OCI-LY1 (cell line): ENCODE measurements around the gene IKBKG.

Experiments
- H2AFZ ChIP-seq: fragments of 200-600 bp; sonication (generic), shearing (Covaris generic); 2 replicates; pipeline ENCODE4 v1.6.0; 2014; ENCODE audit warnings: antibody characterized with exemption, mild to moderate bottlenecking, low read length
- H3F3A ChIP-seq: fragments of 200-600 bp; sonication (generic), shearing (Covaris generic); 2 replicates; pipeline ENCODE4 v1.6.0; 2014; ENCODE audit warnings: mild to moderate bottlenecking, antibody characterized with exemption, low read length, moderate library complexity; ENCODE audit not compliant: insufficient read depth
- H3K27ac ChIP-seq: fragments of 200-600 bp; sonication (generic); 2 replicates; pipeline ENCODE4 v1.5.1; 2014; ENCODE audit warnings: low read length, mixed run types, mild to moderate bottlenecking, low read depth; ENCODE audit not compliant: poor library complexity, severe bottlenecking
- H3K27me3 ChIP-seq: fragments of 200-600 bp; sonication (generic); 2 replicates; pipeline ENCODE4 v1.6.0; 2014; ENCODE audit warnings: antibody characterized with exemption, mild to moderate bottlenecking, low read length, moderate library complexity; ENCODE audit not compliant: insufficient read depth
- H3K36me3 ChIP-seq: fragments of 200-600 bp; sonication (generic); 2 replicates; pipeline ENCODE4 v1.6.1; 2014; ENCODE audit warnings: mild to moderate bottlenecking, antibody characterized with exemption, low read length, moderate library complexity, mixed read lengths; ENCODE audit not compliant: insufficient read depth
- H3K4me1 ChIP-seq: fragments of 200-600 bp; sonication (generic); 2 replicates; pipeline ENCODE4 v1.5.1; 2014; ENCODE audit warnings: mild to moderate bottlenecking, low read length, moderate library complexity; ENCODE audit not compliant: insufficient read depth, severe bottlenecking
- H3K4me2 ChIP-seq: fragments of 200-600 bp; sonication (generic), shearing (Covaris generic); 2 replicates; pipeline ENCODE4 v1.6.1; 2014; ENCODE audit warnings: low read length
- H3K4me3 ChIP-seq: fragments of 200-600 bp; sonication (generic); 2 replicates; pipeline ENCODE4 v1.5.1; 2014; ENCODE audit warnings: low read length, low read depth, mild to moderate bottlenecking, mixed read lengths; ENCODE audit not compliant: poor library complexity, severe bottlenecking
- H3K79me2 ChIP-seq: fragments of 200-600 bp; shearing (Covaris generic); 2 replicates; pipeline ENCODE4 v1.6.1; 2016; ENCODE audit warnings: mixed run types, low read length, mixed read lengths; ENCODE audit not compliant: insufficient read depth
- H3K9ac ChIP-seq: fragments of 200-600 bp; sonication (generic), shearing (Covaris generic); 2 replicates; pipeline ENCODE4 v1.6.1; 2014; ENCODE audit warnings: mild to moderate bottlenecking, low read length, mixed read lengths
- H3K9me2 ChIP-seq: fragments of 200-600 bp; sonication (generic), shearing (Covaris generic); 2 replicates; pipeline ENCODE4 v1.6.1; 2014; ENCODE audit warnings: low read depth, mild to moderate bottlenecking, low read length, mixed read lengths
- H3K9me3 ChIP-seq: fragments of 200-600 bp; shearing (Covaris generic); 2 replicates; pipeline ENCODE4 v1.6.1; 2014; ENCODE audit warnings: low read length, mixed read lengths
- H4K20me1 ChIP-seq: fragments of 200-600 bp; sonication (generic), shearing (Covaris generic); 2 replicates; pipeline ENCODE4 v1.6.0; 2016; ENCODE audit warnings: mild to moderate bottlenecking, low read length; ENCODE audit not compliant: insufficient read depth
- CTCF ChIP-seq: fragments of 200-600 bp; sonication (generic), shearing (Covaris generic); IDR thresholded peaks from 2 replicates; pipeline ENCODE4 v1.5.1; 2017; ENCODE audit warnings: mild to moderate bottlenecking, antibody characterized with exemption, low read length, moderate library complexity, mixed read lengths
- EZH2 ChIP-seq: fragments of 200-600 bp; sonication (generic), shearing (Covaris generic); IDR thresholded peaks from 2 replicates; pipeline ENCODE4 v1.8.0; 2017; ENCODE audit warnings: borderline replicate concordance, mixed run types, mild to moderate bottlenecking, antibody characterized with exemption, low read length, moderate library complexity, mixed read lengths

The IKBKG gene

GRCh38 chrX:154595559-154596249, 48.3 kb downstream of the IKBKG start:
- Histone ChIP-seq H3K9me2 (no peaks in the 10 kb centered on the region), H3K9me3 (no peaks in the 10 kb centered on the region), H3K36me3 (no peaks in the 10 kb centered on the region), H4K20me1 (no peaks in the 10 kb centered on the region), H3K4me2 (no peak overlapping the region), H2AFZ (no peak overlapping the region), H3K79me2 (no peaks in the 10 kb centered on the region), H3K4me1 (no peaks in the 10 kb centered on the region), H3K27me3 (no peaks in the 10 kb centered on the region), H3K4me3 (no peak overlapping the region), H3K9ac (no peak overlapping the region), H3K27ac (no peak overlapping the region), H3F3A (no peaks in the 10 kb centered on the region)
- TF ChIP-seq EZH2 (no peak), CTCF (no peak)

GRCh38 chrX:154596290-154596929, 49.0 kb downstream of the IKBKG start:
- Histone ChIP-seq H3K9ac (no peak overlapping the region), H3K9me3 (no peaks in the 10 kb centered on the region), H3K79me2 (no peaks in the 10 kb centered on the region), H3K27ac (no peak overlapping the region), H3K4me3 (no peak overlapping the region), H2AFZ (no peak overlapping the region), H3K9me2 (no peaks in the 10 kb centered on the region), H3K27me3 (no peaks in the 10 kb centered on the region), H3F3A (no peaks in the 10 kb centered on the region), H3K4me2 (no peak overlapping the region), H3K36me3 (no peaks in the 10 kb centered on the region), H4K20me1 (no peaks in the 10 kb centered on the region), H3K4me1 (no peaks in the 10 kb centered on the region)
- TF ChIP-seq CTCF (no peak), EZH2 (no peak)

- TF ChIP-seq CTCF (no peak), EZH2 (no peak)
- Histone ChIP-seq H2AFZ (no peak overlapping the region), H3K4me3 (no peak overlapping the region), H4K20me1 (no peaks in the 10 kb centered on the region), H3K4me2 (no peak overlapping the region), H3K27ac (no peak overlapping the region), H3K79me2 (no peaks in the 10 kb centered on the region), H3K9me3 (no peaks in the 10 kb centered on the region), H3K27me3 (no peaks in the 10 kb centered on the region), H3F3A (no peaks in the 10 kb centered on the region), H3K9me2 (no peaks in the 10 kb centered on the region), H3K4me1 (no peaks in the 10 kb centered on the region), H3K9ac (no peak overlapping the region), H3K36me3 (no peaks in the 10 kb centered on the region)
Measured at GRCh38 chrX:154597221-154597620, 49.8 kb downstream of the IKBKG start.
